Effector memory CD4-positive, alpha-beta T cell (primary cell): ENCODE measurements around the gene BUD23.
"Not testable (repeated sequence)": the region's sequence is repeated elsewhere in the genome, so short reads cannot be mapped to it uniquely, and the experiment has no call there.

ENCODE experiments used
- DNase-seq, 3 donors: peaks; one replicate each; pipeline ENCODE4 v3.0.0-alpha.2; 2020
- H3K27ac ChIP-seq: 2 replicates; pipeline ENCODE4 v1.7.0; 2013; ENCODE audit warnings: mild to moderate bottlenecking, low read length, moderate library complexity; ENCODE audit not compliant: insufficient read depth, poor library complexity, severe bottlenecking
- H3K27me3 ChIP-seq: replicated peaks from 2 replicates; pipeline ENCODE4 v1.7.0; 2013; ENCODE audit warnings: mild to moderate bottlenecking, low read length; ENCODE audit not compliant: insufficient read depth, control insufficient read depth, poor library complexity, severe bottlenecking
- H3K36me3 ChIP-seq: 2 replicates; pipeline ENCODE4 v1.7.0; 2013; ENCODE audit warnings: mild to moderate bottlenecking, low read length, moderate library complexity; ENCODE audit not compliant: control insufficient read depth, insufficient read depth
- H3K4me1 ChIP-seq: 2 replicates; pipeline ENCODE4 v1.7.0; 2013; ENCODE audit warnings: low read length, mild to moderate bottlenecking; ENCODE audit not compliant: control insufficient read depth, insufficient read depth, poor library complexity, severe bottlenecking
- H3K4me3 ChIP-seq: 2 replicates; pipeline ENCODE4 v1.7.0; 2013; ENCODE audit warnings: low read length, low read depth, mild to moderate bottlenecking; ENCODE audit not compliant: insufficient read depth, poor library complexity, severe bottlenecking
- H3K9me3 ChIP-seq: 2 replicates; pipeline ENCODE4 v1.7.0; 2013; ENCODE audit warnings: mild to moderate bottlenecking, low read length, moderate library complexity; ENCODE audit not compliant: control insufficient read depth

Gene BUD23

GRCh38 chr7:73667344-73668102, 15.9 kb upstream of the BUD23 start, which contains the start of gene VPS37D:
TSS of gene VPS37D (plus strand) at chr7:73667831. CDS start at chr7:73667959, 128 bp downstream.
- H3K4me1 ChIP-seq, result peaks cover 10% of the 10 kb centered on the region
- no peaks in the 10 kb centered on the region for H3K9me3 ChIP-seq
- H3K36me3 ChIP-seq, result no peaks in the 10 kb centered on the region
- no peak within 1 kb of the TSS for H3K27ac ChIP-seq
- peak within 1 kb of the TSS; percentile 38 for H3K4me3 ChIP-seq
- DNase-seq, result peak; percentile 83 to 90 (median 90)
- H3K27me3 ChIP-seq, result peaks cover 11% of the 10 kb centered on the region

GRCh38 chr7:73668103-73668885, 15.1 kb upstream of the BUD23 start:
- peak overlapping the region; percentile 37 for H3K4me3 ChIP-seq
- no peak for DNase-seq
- peaks cover 10% of the 10 kb centered on the region for H3K4me1 ChIP-seq
- H3K27ac ChIP-seq, result no peak overlapping the region
- H3K9me3 ChIP-seq, result no peaks in the 10 kb centered on the region
- H3K27me3 ChIP-seq, result peaks cover 11% of the 10 kb centered on the region
- H3K36me3 ChIP-seq, result no peaks in the 10 kb centered on the region

- Histone ChIP-seq H3K9me3 (no peaks in the 10 kb centered on the region), H3K4me1 (peaks cover 10% of the 10 kb centered on the region), H3K27ac (no peak overlapping the region), H3K4me3 (no peak overlapping the region), H3K27me3 (peaks cover 11% of the 10 kb centered on the region), H3K36me3 (no peaks in the 10 kb centered on the region)
- no peak for DNase-seq
Observed at GRCh38 chr7:73668886-73669230, 14.5 kb upstream of the BUD23 start.

GRCh38 chr7:73669288-73669701, 14.1 kb upstream of the BUD23 start:
- Histone ChIP-seq H3K9me3 (no peaks in the 10 kb centered on the region), H3K27ac (no peak overlapping the region), H3K4me3 (no peak overlapping the region), H3K36me3 (no peaks in the 10 kb centered on the region), H3K27me3 (peaks cover 11% of the 10 kb centered on the region), H3K4me1 (peaks cover 10% of the 10 kb centered on the region)
- no peak for DNase-seq

- peaks cover 11% of the 10 kb centered on the region for H3K27me3 ChIP-seq
- no peak overlapping the region for H3K27ac ChIP-seq
- no peaks in the 10 kb centered on the region for H3K36me3 ChIP-seq
- H3K4me1 ChIP-seq, result peaks cover 10% of the 10 kb centered on the region
- H3K9me3 ChIP-seq, result no peaks in the 10 kb centered on the region
- no peak for DNase-seq
- H3K4me3 ChIP-seq, result no peak overlapping the region
Observed at GRCh38 chr7:73669858-73670385, 13.5 kb upstream of the BUD23 start.

GRCh38 chr7:73671322-73671661, 12.1 kb upstream of the BUD23 start:
- Histone ChIP-seq H3K4me1 (peaks cover 10% of the 10 kb centered on the region), H3K4me3 (no peak overlapping the region), H3K36me3 (no peaks in the 10 kb centered on the region), H3K27ac (no peak overlapping the region), H3K27me3 (peaks cover 11% of the 10 kb centered on the region), H3K9me3 (no peaks in the 10 kb centered on the region)
- no peak for DNase-seq

GRCh38 chr7:73671857-73672445, 11.4 kb upstream of the BUD23 start:
- H3K4me1 ChIP-seq, result peaks cover 10% of the 10 kb centered on the region
- DNase-seq, result no peak
- H3K27me3 ChIP-seq, result peaks cover 11% of the 10 kb centered on the region
- H3K27ac ChIP-seq, result no peak overlapping the region
- no peak overlapping the region for H3K4me3 ChIP-seq
- no peaks in the 10 kb centered on the region for H3K36me3 ChIP-seq
- H3K9me3 ChIP-seq, result no peaks in the 10 kb centered on the region

GRCh38 chr7:73674468-73675124, 8.8 kb upstream of the BUD23 start:
- H3K27me3 ChIP-seq, result no peaks in the 10 kb centered on the region
- no peaks in the 10 kb centered on the region for H3K4me1 ChIP-seq
- H3K9me3 ChIP-seq, result no peaks in the 10 kb centered on the region
- H3K36me3 ChIP-seq, result peaks cover 4% of the 10 kb centered on the region
- H3K27ac ChIP-seq, result no peak overlapping the region
- DNase-seq, result no peak
- H3K4me3 ChIP-seq, result no peak overlapping the region

GRCh38 chr7:73676062-73676461, 7.3 kb upstream of the BUD23 start:
- not testable (repeated sequence) for H3K4me1 ChIP-seq, H3K27ac ChIP-seq, DNase-seq, H3K9me3 ChIP-seq, H3K4me3 ChIP-seq, H3K27me3 ChIP-seq, H3K36me3 ChIP-seq
